ENCODE measurements around the gene HS3ST3A1. TPM values are rescaled to one million over a fixed set of nuclear protein-coding genes. Genes with fewer than 3 reads are reported as not detected.

HS3ST3A1 gene
- total RNA-seq, 1 donor from 2014 or later = 0.93 TPM

DNA sequence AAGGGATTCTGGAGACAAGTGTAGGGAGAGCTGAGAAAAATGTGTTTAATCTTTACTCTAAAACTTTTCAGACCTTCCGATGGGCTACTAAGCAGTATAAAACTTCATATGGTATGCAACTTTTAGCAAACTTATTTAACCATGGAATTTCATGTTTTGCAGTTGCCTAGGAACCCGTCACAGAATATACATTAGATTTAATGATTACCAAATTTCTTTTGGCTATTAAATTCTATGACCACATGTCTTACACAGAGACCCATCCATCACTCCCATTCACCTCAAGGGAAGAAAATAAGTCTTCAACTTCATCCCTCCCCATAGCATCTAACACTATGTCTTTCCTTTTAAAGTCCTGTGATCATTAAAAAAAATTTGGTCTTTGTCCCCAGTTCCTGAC is 54.9 kb downstream of the HS3ST3A1 start:
- Histone ChIP-seq H3K9me3 (no peaks in the 10 kb centered on the region), H3K27me3 (no peaks in the 10 kb centered on the region), H3K4me1 (no peaks in the 10 kb centered on the region), H3K36me3 (no peaks in the 10 kb centered on the region), H3K4me3 (no peak overlapping the region), H3K27ac (no peak overlapping the region)
- TF ChIP-seq, protein P1, sequence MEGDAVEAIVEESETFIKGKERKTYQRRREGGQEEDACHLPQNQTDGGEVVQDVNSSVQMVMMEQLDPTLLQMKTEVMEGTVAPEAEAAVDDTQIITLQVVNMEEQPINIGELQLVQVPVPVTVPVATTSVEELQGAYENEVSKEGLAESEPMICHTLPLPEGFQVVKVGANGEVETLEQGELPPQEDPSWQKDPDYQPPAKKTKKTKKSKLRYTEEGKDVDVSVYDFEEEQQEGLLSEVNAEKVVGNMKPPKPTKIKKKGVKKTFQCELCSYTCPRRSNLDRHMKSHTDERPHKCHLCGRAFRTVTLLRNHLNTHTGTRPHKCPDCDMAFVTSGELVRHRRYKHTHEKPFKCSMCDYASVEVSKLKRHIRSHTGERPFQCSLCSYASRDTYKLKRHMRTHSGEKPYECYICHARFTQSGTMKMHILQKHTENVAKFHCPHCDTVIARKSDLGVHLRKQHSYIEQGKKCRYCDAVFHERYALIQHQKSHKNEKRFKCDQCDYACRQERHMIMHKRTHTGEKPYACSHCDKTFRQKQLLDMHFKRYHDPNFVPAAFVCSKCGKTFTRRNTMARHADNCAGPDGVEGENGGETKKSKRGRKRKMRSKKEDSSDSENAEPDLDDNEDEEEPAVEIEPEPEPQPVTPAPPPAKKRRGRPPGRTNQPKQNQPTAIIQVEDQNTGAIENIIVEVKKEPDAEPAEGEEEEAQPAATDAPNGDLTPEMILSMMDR (IDR thresholded peaks at IDR 0.05) = no peak
- intact Hi-C loops (cut with DNase I) = no loop called here
- no peak for DNase-seq
- ATAC-seq = no peak

DNA sequence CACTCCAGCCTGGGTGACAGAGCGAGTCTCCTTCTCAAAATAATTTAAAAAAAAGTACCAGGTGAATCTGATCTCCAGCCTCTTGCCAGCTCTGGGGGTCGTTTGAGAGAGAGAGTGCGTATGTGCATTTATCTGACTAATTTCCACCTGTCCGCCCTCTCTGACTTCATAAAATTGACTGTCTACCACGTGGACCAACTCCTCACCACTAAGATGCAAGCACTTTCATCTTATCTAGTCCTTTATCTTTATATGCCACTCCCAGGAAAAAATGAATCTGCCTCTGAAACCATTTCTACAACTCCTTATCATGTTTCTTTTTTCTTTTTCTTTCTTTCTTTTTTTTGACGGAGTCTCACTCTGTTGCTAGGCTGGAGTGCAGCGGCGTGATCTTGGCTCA is 55.8 kb downstream of the HS3ST3A1 start:
- H3K27me3 ChIP-seq = no peaks in the 10 kb centered on the region
- no peak for DNase-seq
- H3K4me3 ChIP-seq = no peak overlapping the region
- ATAC-seq = no peak
- H3K36me3 ChIP-seq = no peaks in the 10 kb centered on the region
- intact Hi-C loops (cut with DNase I) = no loop called here
- TF ChIP-seq, protein P1 (IDR thresholded peaks at IDR 0.05) = no peak
- no peaks in the 10 kb centered on the region for H3K9me3 ChIP-seq
- no peaks in the 10 kb centered on the region for H3K4me1 ChIP-seq
- H3K27ac ChIP-seq = no peak overlapping the region

DNA sequence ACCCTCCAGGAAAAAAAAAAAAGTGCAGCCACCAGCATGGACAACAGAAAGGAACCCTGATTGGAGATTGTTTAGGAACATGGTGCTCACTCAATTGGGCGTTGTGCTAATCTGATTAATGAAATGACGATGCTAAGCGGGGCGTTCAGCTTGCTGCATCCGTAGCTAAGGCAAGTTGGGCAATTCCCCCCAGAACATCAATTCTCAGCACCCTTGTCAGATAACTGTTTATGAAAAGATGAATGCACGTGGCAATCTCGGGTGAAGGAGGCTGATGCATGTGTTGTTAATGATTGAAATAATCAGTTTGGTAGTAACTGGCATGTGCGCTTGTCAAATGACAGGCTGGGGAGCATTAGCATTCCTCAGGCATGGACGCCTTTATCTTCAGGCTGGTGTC is 57.0 kb downstream of the HS3ST3A1 start:
- Histone ChIP-seq H3K4me3 (no peak overlapping the region), H3K4me1 (no peaks in the 10 kb centered on the region), H3K27ac (no peak overlapping the region), H3K9me3 (no peaks in the 10 kb centered on the region), H3K27me3 (no peaks in the 10 kb centered on the region), H3K36me3 (no peaks in the 10 kb centered on the region)
- TF ChIP-seq, protein P1 (IDR thresholded peaks at IDR 0.05) = no peak
- intact Hi-C loops (cut with DNase I) = no loop called here
- no peak for DNase-seq
- ATAC-seq = no peak

DNA sequence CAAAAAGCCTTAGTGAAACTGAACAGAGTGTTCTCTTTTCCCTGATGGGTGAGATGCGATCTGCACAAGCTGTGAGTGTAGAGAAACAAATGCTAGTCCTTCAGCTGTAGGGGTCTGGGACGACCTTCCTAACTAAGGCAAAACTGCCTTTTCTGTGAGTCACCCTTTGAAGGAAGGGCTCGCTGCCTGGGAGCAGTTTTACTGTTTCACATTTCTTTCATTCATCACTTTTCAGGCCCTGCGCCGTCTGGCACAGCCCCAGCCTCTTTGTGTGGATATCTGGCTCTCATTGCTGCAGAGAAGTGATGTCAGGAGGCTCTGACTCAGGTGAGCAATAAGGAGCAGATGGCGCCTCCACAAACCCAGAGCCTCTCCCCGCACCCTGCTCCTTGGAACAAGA is 57.4 kb downstream of the HS3ST3A1 start:
- Histone ChIP-seq H3K36me3 (no peaks in the 10 kb centered on the region), H3K4me3 (no peak overlapping the region), H3K27ac (no peak overlapping the region), H3K9me3 (no peaks in the 10 kb centered on the region), H3K27me3 (no peaks in the 10 kb centered on the region), H3K4me1 (no peaks in the 10 kb centered on the region)
- peak; percentile 58 for ATAC-seq
- TF ChIP-seq, protein P1 (IDR thresholded peaks at IDR 0.05) = no peak
- peak; percentile 64 for DNase-seq
- intact Hi-C loops (cut with DNase I) = no loop called here

DNA sequence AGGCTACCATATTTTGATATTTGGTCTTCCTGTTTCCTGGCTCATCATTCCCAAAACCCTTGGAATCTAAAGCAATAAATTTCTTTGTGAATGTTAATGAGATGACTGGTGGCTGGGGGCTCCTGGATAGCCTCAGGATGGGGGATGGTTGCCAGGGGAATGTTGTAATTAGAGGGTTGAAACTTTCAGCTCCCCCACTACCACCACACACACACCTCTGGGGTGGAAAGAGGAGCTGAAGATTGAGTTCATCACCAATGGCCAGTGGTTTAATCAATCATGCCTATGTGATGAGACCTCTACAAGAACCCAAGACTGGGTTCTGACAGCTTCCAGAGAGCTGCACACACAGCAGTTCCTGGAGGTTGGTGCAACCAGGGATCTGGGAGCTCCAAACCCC is 59.1 kb downstream of the HS3ST3A1 start:
- Histone ChIP-seq H3K27ac (no peak overlapping the region), H3K27me3 (no peaks in the 10 kb centered on the region), H3K4me3 (no peak overlapping the region), H3K36me3 (no peaks in the 10 kb centered on the region), H3K9me3 (no peaks in the 10 kb centered on the region), H3K4me1 (no peaks in the 10 kb centered on the region)
- DNase-seq = no peak
- intact Hi-C loops (cut with DNase I) = no loop called here
- TF ChIP-seq, protein P1 (IDR thresholded peaks at IDR 0.05) = no peak
- ATAC-seq = no peak

DNA sequence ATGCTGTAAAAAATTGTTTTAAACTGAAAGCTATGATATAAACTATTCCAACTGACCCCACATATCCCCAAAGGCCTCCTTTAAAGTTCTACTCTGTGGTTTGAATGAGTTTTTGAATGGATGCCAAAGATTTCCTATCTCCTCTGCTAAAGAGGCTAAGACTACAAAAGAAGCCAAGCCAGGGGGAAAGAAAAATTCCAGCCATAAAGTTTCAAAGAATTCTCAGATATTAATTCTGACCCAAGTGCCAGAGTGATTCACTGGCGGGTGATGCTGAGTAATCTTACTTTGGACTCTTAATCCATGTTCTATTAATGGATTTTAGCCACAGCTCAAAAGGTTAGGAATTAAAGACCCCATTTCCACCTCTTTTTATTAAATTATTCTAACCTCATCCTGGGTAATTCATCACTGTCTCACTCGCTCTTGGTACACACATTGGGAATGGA is 60.7 kb downstream of the HS3ST3A1 start:
- Histone ChIP-seq H3K36me3 (no peaks in the 10 kb centered on the region), H3K27ac (no peak overlapping the region), H3K4me1 (no peaks in the 10 kb centered on the region), H3K27me3 (no peaks in the 10 kb centered on the region), H3K9me3 (no peaks in the 10 kb centered on the region), H3K4me3 (no peak overlapping the region)
- ATAC-seq = no peak
- intact Hi-C loops (cut with DNase I) = no loop called here
- DNase-seq = no peak
- TF ChIP-seq, protein P1 (IDR thresholded peaks at IDR 0.05) = no peak
